Measurements from ENCODE around the gene CDH23. TPM values are rescaled to one million over a fixed set of nuclear protein-coding genes. Genes with fewer than 3 reads are reported as not detected.

The CDH23 gene
- total RNA-seq, 2 experiments from 2014 or later = 4.6 to 5.2 TPM

DNA sequence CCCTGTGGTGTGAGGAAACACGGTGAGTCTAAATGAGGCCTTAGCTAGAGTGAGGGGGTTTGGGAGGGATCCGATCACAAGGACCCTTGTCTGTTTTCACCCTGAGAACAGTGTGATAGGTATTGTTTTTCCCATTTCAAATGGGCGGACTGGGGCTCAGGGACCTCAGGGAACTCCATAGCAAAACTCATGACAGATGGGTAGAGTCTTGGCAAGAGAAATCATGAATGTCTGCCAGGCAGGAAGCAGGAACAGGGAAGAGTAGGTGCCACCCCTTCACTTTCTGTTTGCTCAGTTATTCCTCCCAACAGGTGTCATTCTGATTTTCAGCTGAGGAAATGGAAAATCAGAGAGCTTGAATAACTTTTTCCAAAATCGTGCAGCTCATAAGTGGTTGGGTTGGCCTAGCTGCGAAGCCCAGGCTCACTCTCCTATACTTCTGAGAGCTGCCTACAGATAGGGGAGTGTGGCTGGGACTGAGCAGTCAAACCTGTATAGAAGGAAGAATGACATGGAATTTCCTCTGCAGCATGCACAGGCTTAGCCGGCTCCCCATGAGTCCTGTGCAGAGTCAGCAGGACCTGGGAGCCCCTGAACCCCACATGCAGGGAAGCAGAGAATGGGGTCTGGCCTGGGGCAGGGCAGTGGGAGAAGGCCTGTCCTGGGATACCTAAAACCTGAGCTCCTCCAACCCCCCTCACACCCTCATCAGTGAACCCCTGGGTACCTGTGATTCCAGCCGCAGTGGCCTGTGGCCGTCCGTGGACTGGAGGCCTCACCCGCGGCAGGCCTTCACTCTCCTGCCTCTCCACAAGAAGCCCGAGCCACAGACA is 340.5 kb downstream of the CDH23 start:
- H3K4me1 ChIP-seq (ENCODE audit: insufficient read depth, low read length) = peaks cover 100% of the 10 kb centered on the region
- Mint-ChIP-seq H3K9me3 (no peaks in the 10 kb centered on the region), H3K4me3 (peak overlapping the region; percentile 68), H3K27me3 (no peaks in the 10 kb centered on the region), H3K36me3 (ENCODE audit: low read depth) (no peaks in the 10 kb centered on the region), H3K4me1 (ENCODE audit: low read depth) (peaks cover 100% of the 10 kb centered on the region), H3K27ac (peak overlapping the region; percentile 89)
- ChIA-PET POLR2A (interaction anchor here (0.8 to 19.3 kb wide), 9 partner anchors 9 to 114 kb away, joined by 3 to 416 read pairs (median 13); partner anchors contain the start of genes PSAP and VSIR), CTCF (interaction anchor here (2.2 kb wide), 1 partner anchor 36 kb away, joined by 10 read pairs; the partner anchor contains the start of gene VSIR)
- H3K4me3 ChIP-seq (ENCODE audit: low read length) = no peak overlapping the region
- no peaks in the 10 kb centered on the region for H3K27me3 ChIP-seq (ENCODE audit: control insufficient read depth in 1 of 2, insufficient read depth in 2 of 2, low read length in 2 of 2)
- intact Hi-C loops (cut with DNase I, micrococcal nuclease) = no loop called here
- H3K36me3 ChIP-seq (ENCODE audit: insufficient read depth, low read length) = no peaks in the 10 kb centered on the region
- H3K27ac ChIP-seq (ENCODE audit: low read depth in 1 of 2, low read length in 2 of 2) = peak overlapping the region; percentile 71 to 85
- ATAC-seq (ENCODE audit: poor library complexity) (no peak), DNase-seq (no peak)
- no peaks in the 10 kb centered on the region for H3K9me3 ChIP-seq (ENCODE audit: control insufficient read depth in 1 of 2, insufficient read depth in 1 of 2, low read length in 2 of 2)
- TF ChIP-seq, protein P1, sequence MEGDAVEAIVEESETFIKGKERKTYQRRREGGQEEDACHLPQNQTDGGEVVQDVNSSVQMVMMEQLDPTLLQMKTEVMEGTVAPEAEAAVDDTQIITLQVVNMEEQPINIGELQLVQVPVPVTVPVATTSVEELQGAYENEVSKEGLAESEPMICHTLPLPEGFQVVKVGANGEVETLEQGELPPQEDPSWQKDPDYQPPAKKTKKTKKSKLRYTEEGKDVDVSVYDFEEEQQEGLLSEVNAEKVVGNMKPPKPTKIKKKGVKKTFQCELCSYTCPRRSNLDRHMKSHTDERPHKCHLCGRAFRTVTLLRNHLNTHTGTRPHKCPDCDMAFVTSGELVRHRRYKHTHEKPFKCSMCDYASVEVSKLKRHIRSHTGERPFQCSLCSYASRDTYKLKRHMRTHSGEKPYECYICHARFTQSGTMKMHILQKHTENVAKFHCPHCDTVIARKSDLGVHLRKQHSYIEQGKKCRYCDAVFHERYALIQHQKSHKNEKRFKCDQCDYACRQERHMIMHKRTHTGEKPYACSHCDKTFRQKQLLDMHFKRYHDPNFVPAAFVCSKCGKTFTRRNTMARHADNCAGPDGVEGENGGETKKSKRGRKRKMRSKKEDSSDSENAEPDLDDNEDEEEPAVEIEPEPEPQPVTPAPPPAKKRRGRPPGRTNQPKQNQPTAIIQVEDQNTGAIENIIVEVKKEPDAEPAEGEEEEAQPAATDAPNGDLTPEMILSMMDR (IDR thresholded peaks at IDR 0.05) = no peak

DNA sequence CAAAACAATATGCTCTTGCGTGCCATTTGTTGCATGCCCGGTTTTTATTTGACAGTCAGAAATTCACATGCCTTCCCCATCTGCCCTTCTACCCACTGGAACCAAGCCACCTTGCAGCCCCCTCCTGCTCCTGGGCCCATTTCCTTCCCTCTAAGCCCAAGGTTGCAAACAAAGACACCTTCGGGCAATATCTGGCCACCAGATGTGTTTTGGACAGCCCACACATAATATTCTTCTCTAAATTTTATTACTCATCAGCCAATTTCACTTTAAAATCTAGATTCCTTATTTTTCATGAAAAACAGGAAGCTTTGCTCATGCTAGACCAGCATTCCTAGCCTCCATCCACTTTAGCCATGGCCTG is 341.1 kb downstream of the CDH23 start:
- Mint-ChIP-seq H3K9me3 (no peaks in the 10 kb centered on the region), H3K4me3 (peak overlapping the region; percentile 40), H3K4me1 (ENCODE audit: low read depth) (peaks cover 100% of the 10 kb centered on the region), H3K36me3 (ENCODE audit: low read depth) (no peaks in the 10 kb centered on the region), H3K27me3 (no peaks in the 10 kb centered on the region), H3K27ac (peak overlapping the region; percentile 89)
- Histone ChIP-seq H3K36me3 (ENCODE audit: insufficient read depth, low read length) (no peaks in the 10 kb centered on the region), H3K4me1 (ENCODE audit: insufficient read depth, low read length) (peaks cover 100% of the 10 kb centered on the region), H3K4me3 (ENCODE audit: low read length) (no peak overlapping the region), H3K27me3 (ENCODE audit: control insufficient read depth in 1 of 2, insufficient read depth in 2 of 2, low read length in 2 of 2) (no peaks in the 10 kb centered on the region), H3K9me3 (ENCODE audit: control insufficient read depth in 1 of 2, insufficient read depth in 1 of 2, low read length in 2 of 2) (no peaks in the 10 kb centered on the region), H3K27ac (ENCODE audit: low read depth in 1 of 2, low read length in 2 of 2) (peak overlapping the region; percentile 71 to 85)
- ChIA-PET CTCF (interaction anchor here (2.2 kb wide), 1 partner anchor 35 kb away, joined by 10 read pairs; the partner anchor contains the start of gene VSIR), POLR2A (interaction anchor here (1.0 to 19.3 kb wide), 7 partner anchors 10 to 43 kb away, joined by 3 to 416 read pairs (median 31); partner anchors contain the start of gene VSIR)
- no peak for DNase-seq
- intact Hi-C loops (cut with DNase I, micrococcal nuclease) = no loop called here
- no peak for ATAC-seq (ENCODE audit: poor library complexity)
- TF ChIP-seq, protein P1 (IDR thresholded peaks at IDR 0.05) = no peak

DNA sequence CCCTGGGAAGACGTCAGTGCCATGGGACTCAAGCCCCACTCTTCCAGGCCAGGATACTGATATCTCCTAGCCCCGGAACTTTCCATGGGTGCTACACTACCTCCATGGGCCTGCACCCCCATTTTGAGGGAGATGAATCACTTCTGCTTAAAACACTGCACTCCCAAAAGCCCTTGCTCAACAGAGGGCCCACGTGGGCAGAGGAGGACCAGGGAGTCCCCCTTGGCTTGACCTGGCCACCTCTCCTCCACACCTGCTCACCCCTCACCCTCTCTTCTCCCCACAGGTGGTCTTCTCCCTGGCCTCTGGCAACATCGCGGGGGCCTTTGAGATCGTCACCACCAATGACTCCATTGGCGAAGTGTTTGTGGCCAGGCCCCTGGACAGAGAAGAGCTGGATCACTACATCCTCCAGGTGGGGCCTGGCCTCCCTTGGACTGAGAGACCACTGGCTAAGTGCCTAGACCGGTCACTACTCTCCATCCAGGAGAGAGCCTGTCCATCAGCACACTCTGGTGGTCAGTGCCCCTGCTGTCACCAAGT is 342.7 kb downstream of the CDH23 start:
- no peaks in the 10 kb centered on the region for H3K36me3 ChIP-seq (ENCODE audit: insufficient read depth, low read length)
- intact Hi-C loops (cut with DNase I, micrococcal nuclease) = no loop called here
- ATAC-seq (ENCODE audit: poor library complexity) (no peak), DNase-seq (peak in 1 of 14 experiments; percentile 41)
- peak overlapping the region; percentile 96 for H3K27ac Mint-ChIP-seq
- no peak overlapping the region for H3K4me3 Mint-ChIP-seq
- TF ChIP-seq, protein P1 (IDR thresholded peaks at IDR 0.05) = no peak
- H3K4me3 ChIP-seq (ENCODE audit: low read length) = no peak overlapping the region
- peaks cover 100% of the 10 kb centered on the region for H3K4me1 ChIP-seq (ENCODE audit: insufficient read depth, low read length)
- H3K27me3 ChIP-seq (ENCODE audit: control insufficient read depth in 1 of 2, insufficient read depth in 2 of 2, low read length in 2 of 2) = no peaks in the 10 kb centered on the region
- CTCF ChIA-PET = interaction anchor here (0.9 kb wide), 1 partner anchor 13 kb away, joined by 3 read pairs; no protein-coding TSS in a partner anchor
- H3K4me1 Mint-ChIP-seq (ENCODE audit: low read depth) = peaks cover 100% of the 10 kb centered on the region
- H3K27ac ChIP-seq (ENCODE audit: low read depth in 1 of 2, low read length in 2 of 2) = peak overlapping the region; percentile 14 to 51
- no peaks in the 10 kb centered on the region for H3K27me3 Mint-ChIP-seq
- no peaks in the 10 kb centered on the region for H3K36me3 Mint-ChIP-seq (ENCODE audit: low read depth)
- POLR2A ChIA-PET = interaction anchor here (2.3 to 19.3 kb wide), 6 partner anchors 9 to 29 kb away, joined by 12 to 416 read pairs (median 72); partner anchors contain the start of gene VSIR
- H3K9me3 Mint-ChIP-seq = no peaks in the 10 kb centered on the region
- H3K9me3 ChIP-seq (ENCODE audit: control insufficient read depth in 1 of 2, insufficient read depth in 1 of 2, low read length in 2 of 2) = no peaks in the 10 kb centered on the region
